ENCODE results near the gene B3GNT3.

DNA sequence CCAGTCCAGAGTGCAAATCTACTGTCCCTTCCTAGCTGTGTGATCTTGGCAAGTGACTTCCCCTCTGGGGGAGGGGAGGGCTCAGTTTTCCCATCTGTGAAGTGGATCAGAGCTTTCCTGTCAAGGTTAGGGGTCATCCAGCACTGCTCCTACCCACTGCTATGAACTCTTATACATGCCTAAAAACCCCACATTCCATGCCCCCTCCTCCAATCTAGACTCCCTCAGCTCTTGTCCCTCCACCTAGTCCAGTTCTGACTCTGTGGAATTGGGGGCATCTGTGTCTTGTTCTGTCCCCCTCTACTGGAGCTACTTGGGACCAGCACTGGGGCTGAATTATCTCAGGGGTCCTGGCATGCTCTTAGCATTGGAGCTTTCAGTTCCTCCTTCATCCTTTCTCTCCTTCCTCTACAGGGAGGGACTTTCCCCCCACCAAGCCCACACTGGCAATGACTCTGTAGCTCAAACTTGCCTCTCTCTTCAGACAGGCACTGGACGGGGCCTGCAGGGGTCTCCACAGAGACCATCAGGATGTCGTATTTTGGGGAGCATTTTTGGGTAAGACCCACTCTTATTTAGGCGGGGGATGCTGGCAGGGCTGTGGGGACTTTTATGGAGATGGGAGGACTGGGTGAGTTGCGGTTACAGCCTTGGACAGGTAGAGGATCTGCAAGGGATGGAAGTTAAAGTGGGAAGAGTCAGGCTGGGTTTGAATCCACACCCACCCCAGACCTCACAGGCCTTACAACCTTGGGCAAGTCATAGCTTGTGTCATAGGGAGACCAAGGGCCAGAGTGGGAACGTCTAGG, 40.1 kb upstream of the B3GNT3 start:
- TF ChIP-seq, protein P1, sequence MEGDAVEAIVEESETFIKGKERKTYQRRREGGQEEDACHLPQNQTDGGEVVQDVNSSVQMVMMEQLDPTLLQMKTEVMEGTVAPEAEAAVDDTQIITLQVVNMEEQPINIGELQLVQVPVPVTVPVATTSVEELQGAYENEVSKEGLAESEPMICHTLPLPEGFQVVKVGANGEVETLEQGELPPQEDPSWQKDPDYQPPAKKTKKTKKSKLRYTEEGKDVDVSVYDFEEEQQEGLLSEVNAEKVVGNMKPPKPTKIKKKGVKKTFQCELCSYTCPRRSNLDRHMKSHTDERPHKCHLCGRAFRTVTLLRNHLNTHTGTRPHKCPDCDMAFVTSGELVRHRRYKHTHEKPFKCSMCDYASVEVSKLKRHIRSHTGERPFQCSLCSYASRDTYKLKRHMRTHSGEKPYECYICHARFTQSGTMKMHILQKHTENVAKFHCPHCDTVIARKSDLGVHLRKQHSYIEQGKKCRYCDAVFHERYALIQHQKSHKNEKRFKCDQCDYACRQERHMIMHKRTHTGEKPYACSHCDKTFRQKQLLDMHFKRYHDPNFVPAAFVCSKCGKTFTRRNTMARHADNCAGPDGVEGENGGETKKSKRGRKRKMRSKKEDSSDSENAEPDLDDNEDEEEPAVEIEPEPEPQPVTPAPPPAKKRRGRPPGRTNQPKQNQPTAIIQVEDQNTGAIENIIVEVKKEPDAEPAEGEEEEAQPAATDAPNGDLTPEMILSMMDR (IDR thresholded peaks at IDR 0.05; ENCODE audit: low read length), result peak; percentile 27
- TF ChIP-seq EZH2 (optimal IDR thresholded peaks at IDR 0.05; ENCODE audit: low read depth, low read length), result no peak
- no peak for TF ChIP-seq EZH2phosphoT487 (IDR thresholded peaks at IDR 0.05; ENCODE audit: low read length)

All from MM.1S (cell line).